Tibial artery (tissue), 4 donors: ENCODE measurements around the gene PCNX3.
"Not testable (repeated sequence)": the region's sequence is repeated elsewhere in the genome, so short reads cannot be mapped to it uniquely, and the experiment has no call there.

Experiments
- DNase-seq, 2 donors: peaks; one replicate each; pipeline ENCODE4 v3.0.0-alpha.2; 2019
- H3K27ac ChIP-seq, 2 donors: fragments of 200-600 bp; sonication (generic) in 1 of 2; 1 replicate in 1 of 2; 2 replicates in 1 of 2; pipeline ENCODE4 v1.5.1; 2018 to 2019; ENCODE audit warnings: mild to moderate bottlenecking in 1 of 2
- H3K27me3 ChIP-seq, 2 donors: fragments of 200-600 bp; sonication (generic) in 1 of 2; one replicate each; pipeline versions ENCODE4 v1.5.1 to v1.6.0; 2016 to 2019
- H3K36me3 ChIP-seq, 3 donors: fragments of 200-600 bp; sonication (generic) in 2 of 3; one replicate each; pipeline ENCODE4 v1.5.1; 2016 to 2019; ENCODE audit warnings: mild to moderate bottlenecking in 2 of 3
- H3K4me1 ChIP-seq, 4 donors: fragments of 200-600 bp; sonication (generic) in 2 of 4; 1 replicate in 3 of 4; 2 replicates in 1 of 4; pipeline ENCODE4 v1.5.1; 2016 to 2019
- H3K4me3 ChIP-seq, 2 donors: fragments of 200-600 bp; sonication (generic) in 1 of 2; 1 replicate in 1 of 2; 2 replicates in 1 of 2; pipeline ENCODE4 v1.5.1; 2018 to 2019; ENCODE audit warnings: mild to moderate bottlenecking in 2 of 2
- H3K9me3 ChIP-seq, 3 donors: fragments of 200-600 bp; sonication (generic) in 1 of 3; one replicate each; pipeline ENCODE4 v1.5.1; 2016 to 2019
- CTCF ChIP-seq, 2 experiments: fragments of 200-600 bp in 1 of 2; fragments of 450-650 bp in 1 of 2; IDR thresholded peaks; one replicate each; pipeline ENCODE4 v1.5.1; 2017 to 2019; ENCODE audit warnings: antibody characterized with exemption in 2 of 2, mild to moderate bottlenecking in 1 of 2, moderate library complexity in 1 of 2
- intact Hi-C: fragments of 100-400 bp; cut with DNase I; formaldehyde crosslinking; loops from one replicate; pipeline ENCODE4 v1.15.0; 2023; ENCODE audit warnings: low total_unique reads

The PCNX3 gene

GRCh38 chr11:65657426-65657825, 41.9 kb downstream of the PCNX3 start:
- DNase-seq = no peak
- peaks cover 74 to 82% (median 78%) of the 10 kb centered on the region in 3 donors for H3K36me3 ChIP-seq
- H3K4me1 ChIP-seq = peaks cover 6 to 52% (median 46%) of the 10 kb centered on the region in 4 donors
- no peaks in the 10 kb centered on the region for H3K9me3 ChIP-seq
- intact Hi-C loops = no loop called here
- no peak for TF ChIP-seq CTCF (IDR thresholded peaks at IDR 0.05)
- H3K27ac ChIP-seq = no peak overlapping the region
- H3K4me3 ChIP-seq = no peak overlapping the region
- H3K27me3 ChIP-seq = no peaks in the 10 kb centered on the region

- Histone ChIP-seq H3K9me3 (no peaks in the 10 kb centered on the region), H3K27ac (no peak overlapping the region), H3K27me3 (no peaks in the 10 kb centered on the region), H3K4me1 (peaks cover 0 to 47% (median 39%) of the 10 kb centered on the region in 4 donors), H3K36me3 (peaks cover 74 to 82% (median 78%) of the 10 kb centered on the region in 3 donors), H3K4me3 (no peak overlapping the region)
- DNase-seq = no peak
- intact Hi-C loops = no loop called here
- no peak for TF ChIP-seq CTCF (IDR thresholded peaks at IDR 0.05)
These were observed 42.8 kb downstream of the PCNX3 start for GRCh38 chr11:65658174-65659021.

GRCh38 chr11:65660038-65660437, 44.5 kb downstream of the PCNX3 start:
- TF ChIP-seq CTCF (IDR thresholded peaks at IDR 0.05) = no peak
- Histone ChIP-seq H3K27ac (peak overlapping the region; percentile 16 to 31), H3K36me3 (peaks cover 63 to 69% (median 68%) of the 10 kb centered on the region in 3 donors), H3K4me1 (peaks cover 0 to 44% (median 35%) of the 10 kb centered on the region in 4 donors), H3K4me3 (no peak overlapping the region), H3K27me3 (no peaks in the 10 kb centered on the region), H3K9me3 (no peaks in the 10 kb centered on the region)
- intact Hi-C loops = loop anchor here (5.0 kb wide), 1 partner anchor 43 kb away; the partner anchor contains the start of gene PCNX3
- DNase-seq = no peak

GRCh38 chr11:65660908-65661307, 45.3 kb downstream of the PCNX3 start:
- not testable (repeated sequence) for H3K27me3 ChIP-seq, H3K9me3 ChIP-seq, DNase-seq
- peaks cover 0 to 44% (median 35%) of the 10 kb centered on the region in 4 donors for H3K4me1 ChIP-seq
- peak overlapping the region in 1 of 2 donors; percentile 67 for H3K4me3 ChIP-seq
- intact Hi-C loops = loop anchor here (5.0 kb wide), 1 partner anchor 44 kb away; the partner anchor contains the start of gene PCNX3
- peak overlapping the region; percentile 95 to 97 for H3K27ac ChIP-seq
- peaks cover 54 to 61% (median 60%) of the 10 kb centered on the region in 3 donors for H3K36me3 ChIP-seq

- no peak for TF ChIP-seq CTCF (IDR thresholded peaks at IDR 0.05)
- H3K27ac ChIP-seq = peak overlapping the region; percentile 95 to 97
- H3K27me3 ChIP-seq = no peaks in the 10 kb centered on the region
- peaks cover 46 to 52% (median 52%) of the 10 kb centered on the region in 3 donors for H3K36me3 ChIP-seq
- DNase-seq = no peak
- H3K4me1 ChIP-seq = peaks cover 0 to 44% (median 35%) of the 10 kb centered on the region in 4 donors
- H3K9me3 ChIP-seq = no peaks in the 10 kb centered on the region
- intact Hi-C loops = loop anchor here (5.0 kb wide), 1 partner anchor 44 kb away; the partner anchor contains the start of gene PCNX3
- H3K4me3 ChIP-seq = peak overlapping the region; percentile 67 to 74
These were observed 46.1 kb downstream of the PCNX3 start for GRCh38 chr11:65661599-65662246.
